Neural crest cell (in vitro differentiated cells): ENCODE measurements around the gene SCAPER. TPM values are rescaled to one million over a fixed set of nuclear protein-coding genes. Genes with fewer than 3 reads are reported as not detected.
"Not testable (repeated sequence)": the region's sequence is repeated elsewhere in the genome, so short reads cannot be mapped to it uniquely, and the experiment has no call there.

Experiments
- DNase-seq: peaks from one replicate; pipeline ENCODE4 v3.0.0; 2021; ENCODE audit warnings: low read depth, mixed read lengths, low spot score
- H3K27ac Mint-ChIP-seq: one replicate; pipeline ENCODE4 v1.8.0; 2021; ENCODE audit warnings: mild to moderate bottlenecking, mixed read lengths; ENCODE audit not compliant: unreplicated experiment
- H3K27me3 Mint-ChIP-seq: 2 replicates; pipeline ENCODE4 v1.8.0; 2021; ENCODE audit warnings: low read depth, mild to moderate bottlenecking, mixed read lengths
- H3K36me3 Mint-ChIP-seq: 2 replicates; pipeline ENCODE4 v1.8.0; 2021; ENCODE audit warnings: low read depth, mild to moderate bottlenecking, mixed read lengths
- H3K4me1 Mint-ChIP-seq: 2 replicates; pipeline ENCODE4 v1.8.0; 2021; ENCODE audit warnings: mixed read lengths
- H3K4me3 Mint-ChIP-seq: one replicate; pipeline ENCODE4 v1.8.0; 2021; ENCODE audit warnings: mild to moderate bottlenecking, mixed read lengths
- H3K9me3 Mint-ChIP-seq: 2 replicates; pipeline ENCODE4 v1.8.0; 2021; ENCODE audit warnings: mixed read lengths
- CTCF ChIP-seq: fragments of 200-600 bp; sonication (generic); conservative IDR thresholded peaks from 2 replicates; pipeline ENCODE4 v1.5.0; 2021; ENCODE audit warnings: antibody characterized with exemption, mild to moderate bottlenecking
- total RNA-seq: library from RNA; stranded (reverse); gene quantifications from 2 replicates; pipeline ENCODE4 v1.2.1, GENCODE V29; 2021

Gene SCAPER
- total RNA-seq, 1 donor from 2014 or later = 15.3 TPM

DNA sequence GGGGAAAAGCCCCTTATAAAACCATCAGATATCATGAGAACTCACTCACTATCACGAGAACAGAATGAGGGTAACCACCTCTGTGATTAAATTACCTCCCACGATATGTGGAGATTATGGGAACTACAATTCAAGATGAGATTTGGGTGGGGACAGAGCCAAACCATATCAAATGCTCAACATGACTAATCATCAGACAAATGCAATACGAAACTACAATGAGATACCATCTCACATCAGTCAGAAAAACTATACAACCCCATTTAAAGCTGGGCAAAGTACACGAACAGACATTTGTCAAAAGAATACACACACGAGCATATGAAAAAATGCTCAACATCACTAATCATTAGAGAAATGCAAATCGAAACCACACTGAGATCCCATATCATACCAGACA lies 67.7 kb downstream of the SCAPER start:
- no peak for TF ChIP-seq CTCF
- H3K36me3 Mint-ChIP-seq = peaks cover 24% of the 10 kb centered on the region

DNA sequence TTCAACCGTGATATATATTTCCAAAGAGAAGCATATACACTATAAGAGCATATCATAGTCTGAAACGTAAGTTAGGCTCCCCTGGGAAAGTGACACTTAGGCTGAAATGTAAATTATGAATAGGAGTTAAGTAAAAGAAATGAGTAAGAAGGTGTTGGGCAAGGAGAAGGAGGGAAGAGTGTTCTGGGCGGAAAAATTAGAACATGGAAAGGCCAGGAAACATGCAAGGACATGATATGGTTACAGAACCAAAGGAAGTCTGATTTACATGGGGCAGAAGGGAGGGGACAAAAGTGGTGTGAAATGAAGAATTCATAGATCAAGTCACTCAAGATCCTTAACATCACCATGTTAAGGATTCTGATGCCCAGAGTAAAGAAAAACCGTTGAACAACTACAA lies 75.2 kb downstream of the SCAPER start:
- no peak for TF ChIP-seq CTCF
- H3K9me3 Mint-ChIP-seq = peaks cover 13% of the 10 kb centered on the region
- H3K4me3 Mint-ChIP-seq = no peak overlapping the region
- H3K4me1 Mint-ChIP-seq = peaks cover 3% of the 10 kb centered on the region
- DNase-seq = no peak
- H3K27ac Mint-ChIP-seq = no peak overlapping the region
- H3K27me3 Mint-ChIP-seq = no peaks in the 10 kb centered on the region
- H3K36me3 Mint-ChIP-seq = peaks cover 28% of the 10 kb centered on the region

More for the DNA sequence above, 67.7 kb downstream of the SCAPER start:
- DNase-seq = no peak
- no peaks in the 10 kb centered on the region for H3K27me3 Mint-ChIP-seq
- no peak overlapping the region for H3K4me3 Mint-ChIP-seq
- no peak overlapping the region for H3K27ac Mint-ChIP-seq
- H3K9me3 Mint-ChIP-seq = peaks cover 10% of the 10 kb centered on the region
- no peaks in the 10 kb centered on the region for H3K4me1 Mint-ChIP-seq

DNA sequence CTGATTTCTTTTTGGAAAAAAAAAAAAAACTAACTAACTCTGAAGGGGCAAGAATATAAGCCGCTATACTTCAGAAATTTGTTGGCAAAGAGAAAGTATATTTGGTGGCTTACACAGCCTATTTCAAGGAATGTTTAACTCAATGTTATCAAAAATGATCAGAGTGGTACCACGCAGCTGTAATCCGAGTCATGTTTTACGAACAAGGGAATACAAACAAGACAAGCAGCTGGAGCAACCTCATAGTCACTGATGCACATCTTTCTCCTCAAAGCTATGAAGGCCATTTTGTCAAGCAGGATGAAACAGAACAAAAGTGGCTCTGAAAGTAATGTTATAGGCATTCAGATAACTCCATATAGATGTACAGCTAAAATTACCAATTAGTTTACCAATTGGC lies 81.2 kb downstream of the SCAPER start:
- no peak for DNase-seq
- H3K27ac Mint-ChIP-seq = peak overlapping the region; percentile 84
- no peak overlapping the region for H3K4me3 Mint-ChIP-seq
- peaks cover 6% of the 10 kb centered on the region for H3K9me3 Mint-ChIP-seq
- H3K27me3 Mint-ChIP-seq = no peaks in the 10 kb centered on the region
- TF ChIP-seq CTCF = no peak
- peaks cover 13% of the 10 kb centered on the region for H3K36me3 Mint-ChIP-seq
- H3K4me1 Mint-ChIP-seq = peaks cover 13% of the 10 kb centered on the region

DNA sequence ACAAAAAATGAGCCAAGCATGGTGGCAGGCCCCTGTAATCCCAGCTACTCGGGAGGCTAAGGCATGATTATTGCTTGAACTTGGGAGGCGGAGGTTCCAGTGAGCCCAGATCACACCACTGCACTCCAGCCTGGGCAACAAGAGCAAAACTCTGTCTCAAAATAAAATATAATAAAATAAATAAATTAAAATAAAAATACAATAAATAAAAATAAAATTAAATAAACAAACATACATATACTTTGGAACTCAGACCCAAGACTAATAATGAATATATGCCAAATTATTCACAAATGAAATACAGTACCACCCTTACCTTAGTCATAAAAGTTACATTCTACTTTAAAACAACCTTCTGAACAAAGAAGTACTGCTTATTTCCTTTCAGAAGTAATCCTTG lies 81.8 kb downstream of the SCAPER start:
- peaks cover 6% of the 10 kb centered on the region for H3K9me3 Mint-ChIP-seq
- DNase-seq = no peak
- peaks cover 12% of the 10 kb centered on the region for H3K36me3 Mint-ChIP-seq
- no peak for TF ChIP-seq CTCF
- peaks cover 13% of the 10 kb centered on the region for H3K4me1 Mint-ChIP-seq
- no peak overlapping the region for H3K27ac Mint-ChIP-seq
- H3K4me3 Mint-ChIP-seq = no peak overlapping the region
- no peaks in the 10 kb centered on the region for H3K27me3 Mint-ChIP-seq

GRCh38 chr15:76818926-76819325 lies 86.2 kb downstream of the SCAPER start:
- H3K4me1 Mint-ChIP-seq, H3K4me3 Mint-ChIP-seq, DNase-seq, H3K27ac Mint-ChIP-seq, H3K27me3 Mint-ChIP-seq, H3K9me3 Mint-ChIP-seq: not testable (repeated sequence)
- H3K36me3 Mint-ChIP-seq = peaks cover 15% of the 10 kb centered on the region

GRCh38 chr15:76815421-76815820 lies 89.7 kb downstream of the SCAPER start:
- no peaks in the 10 kb centered on the region for H3K27me3 Mint-ChIP-seq
- DNase-seq = no peak
- H3K36me3 Mint-ChIP-seq = peaks cover 19% of the 10 kb centered on the region
- H3K4me3 Mint-ChIP-seq = no peak overlapping the region
- TF ChIP-seq CTCF = no peak
- H3K27ac Mint-ChIP-seq = no peak overlapping the region
- peaks cover 6% of the 10 kb centered on the region for H3K9me3 Mint-ChIP-seq
- H3K4me1 Mint-ChIP-seq = no peaks in the 10 kb centered on the region
